Lung (tissue), 12 donors: ENCODE results near the gene PARVA. TPM values are rescaled to one million over a fixed set of nuclear protein-coding genes. Genes with fewer than 3 reads are reported as not detected.
A peak's percentile ranks its signal among the peaks of the same experiment; 100 is the strongest.

Experiments
- ATAC-seq: fragments of 200-7000 bp; cut with Tn5 transposase; one replicate; pipeline ENCODE4 v1.9.1; 2020; ENCODE audit warnings: moderate number of reproducible peaks; ENCODE audit not compliant: insufficient read depth, low FRiP score
- DNase-seq, 3 donors: peaks; one replicate each; pipeline ENCODE4 v3.0.0-alpha.2; 2013 to 2017
- H3K27ac ChIP-seq, 2 donors: one replicate each; pipeline ENCODE4 v1.5.1; 2013; ENCODE audit warnings: mild to moderate bottlenecking in 2 of 2, moderate library complexity in 2 of 2, control low read depth in 1 of 2, inconsistent platforms in 1 of 2, low read depth in 1 of 2, low read length in 1 of 2
- H3K27me3 ChIP-seq, 3 donors: one replicate each; pipeline ENCODE4 v1.5.1; 2013; ENCODE audit warnings: low read length in 2 of 3; ENCODE audit not compliant: control insufficient read depth in 3 of 3, insufficient read depth in 3 of 3
- H3K36me3 ChIP-seq, 4 donors: one replicate each; pipeline ENCODE4 v1.5.1; 2013; ENCODE audit warnings: low read length in 4 of 4, mild to moderate bottlenecking in 1 of 4, moderate library complexity in 1 of 4; ENCODE audit not compliant: control insufficient read depth in 4 of 4, insufficient read depth in 4 of 4
- H3K4me1 ChIP-seq, 5 donors: one replicate each; pipeline ENCODE4 v1.5.1; 2013; ENCODE audit warnings: low read length in 5 of 5, mild to moderate bottlenecking in 2 of 5, moderate library complexity in 1 of 5; ENCODE audit not compliant: control insufficient read depth in 5 of 5, insufficient read depth in 5 of 5
- H3K4me3 ChIP-seq: one replicate; pipeline ENCODE4 v1.5.1; 2013; ENCODE audit warnings: mild to moderate bottlenecking, control low read depth, moderate library complexity
- H3K9ac ChIP-seq, 2 donors: one replicate each; pipeline ENCODE4 v1.5.1; 2013; ENCODE audit warnings: low read length in 2 of 2, control low read depth in 1 of 2; ENCODE audit not compliant: insufficient read depth in 1 of 2
- H3K9me3 ChIP-seq, 4 donors: one replicate each; pipeline ENCODE4 v1.5.1; 2013; ENCODE audit warnings: low read length in 3 of 4, mild to moderate bottlenecking in 1 of 4, moderate library complexity in 1 of 4; ENCODE audit not compliant: control insufficient read depth in 4 of 4, insufficient read depth in 3 of 4
- CTCF ChIP-seq: IDR thresholded peaks from 2 replicates; pipeline ENCODE4 v1.5.1; 2012; ENCODE audit warnings: mild to moderate bottlenecking; ENCODE audit errors: control extremely low read depth, extremely low read depth
- WGBS, 2 donors: extraction: QIAGEN DNeasy Blood & Tissue Kit; methylation state at CpG; one replicate each; pipeline ENCODE4 v1.1.7; 2013; 5-methylcytosine and 5-hydroxymethylcytosine counted together
- polyA plus RNA-seq, 2 donors: library from polyadenylated mRNA; stranded (reverse); fragments of 200-250 nt; gene quantifications; one replicate each; pipeline ENCODE4 v1.2.1, GENCODE V29; 2013
- total RNA-seq, 2 donors: library from RNA; depleted of rRNA in 1 of 2; stranded (reverse); fragments of >200 nt in 1 of 2; gene quantifications; one replicate each; pipeline ENCODE4 v1.2.1, GENCODE V29; 2014 to 2021
- donor health status: control.
- donor health status: control.
- donor health status: Bipolar disorder and iron deficiency.
- donor health status: healthy.
- donor health status: DM: yes; HTN: yes; CAD: no.

Gene PARVA
- total and polyA plus RNA-seq, 4 donors: 19.9 to 71.6 (median 36.2) TPM

- Histone ChIP-seq H3K27me3 (no peaks in the 10 kb centered on the region), H3K4me1 (peaks cover 2 to 17% (median 16%) of the 10 kb centered on the region in 5 donors), H3K9ac (no peak overlapping the region), H3K27ac (no peak overlapping the region), H3K4me3 (no peak overlapping the region), H3K36me3 (peaks cover 12 to 27% (median 21%) of the 10 kb centered on the region in 4 donors), H3K9me3 (no peaks in the 10 kb centered on the region)
- DNase-seq (no peak), ATAC-seq (no peak)
- 91 to 92% methylated on average over 7 of the region's 7 CpGs for WGBS, 2 donors
- TF ChIP-seq CTCF: no peak
Measured at GRCh38 chr11:12474871-12475270, 97.5 kb downstream of the PARVA start.

GRCh38 chr11:12478743-12479142 lies 101.4 kb downstream of the PARVA start:
- Histone ChIP-seq H3K9me3 (peaks cover 0 to 3% (median 0%) of the 10 kb centered on the region in 4 donors), H3K4me1 (peaks cover 0 to 6% (median 0%) of the 10 kb centered on the region in 5 donors), H3K4me3 (no peak overlapping the region), H3K9ac (no peak overlapping the region), H3K36me3 (peaks cover 12 to 36% (median 24%) of the 10 kb centered on the region in 4 donors), H3K27ac (peak overlapping the region in 1 of 2 donors; percentile 36), H3K27me3 (no peaks in the 10 kb centered on the region)
- DNase-seq (no peak), ATAC-seq (no peak)
- 77 to 81% methylated on average over 4 of the region's 4 CpGs for WGBS, 2 donors
- no peak for TF ChIP-seq CTCF

GRCh38 chr11:12480401-12480800 lies 103.0 kb downstream of the PARVA start:
- Histone ChIP-seq H3K4me3 (no peak overlapping the region), H3K27ac (no peak overlapping the region), H3K9me3 (peaks cover 0 to 3% (median 0%) of the 10 kb centered on the region in 4 donors), H3K9ac (no peak overlapping the region), H3K27me3 (no peaks in the 10 kb centered on the region), H3K36me3 (peaks cover 10 to 29% (median 19%) of the 10 kb centered on the region in 4 donors), H3K4me1 (peaks cover 0 to 9% (median 0%) of the 10 kb centered on the region in 5 donors)
- 95 to 97% methylated on average over 4 of the region's 4 CpGs for WGBS, 2 donors
- DNase-seq (no peak), ATAC-seq (no peak)
- no peak for TF ChIP-seq CTCF

GRCh38 chr11:12482839-12483238 lies 105.5 kb downstream of the PARVA start:
- TF ChIP-seq CTCF: no peak
- Histone ChIP-seq H3K9me3 (peaks cover 0 to 3% (median 0%) of the 10 kb centered on the region in 4 donors), H3K4me1 (peaks cover 0 to 9% (median 0%) of the 10 kb centered on the region in 5 donors), H3K36me3 (peaks cover 8 to 25% (median 15%) of the 10 kb centered on the region in 4 donors), H3K9ac (no peak overlapping the region), H3K4me3 (no peak overlapping the region), H3K27ac (peak overlapping the region in 1 of 2 donors; percentile 2), H3K27me3 (no peaks in the 10 kb centered on the region)
- WGBS, 2 donors: 77 to 87% methylated on average over 2 of the region's 2 CpGs
- ATAC-seq: no peak
- DNase-seq: no peak
